GM19023 (cell line): Measurements from ENCODE around the gene OR52K2.
"Not testable (repeated sequence)": the region's sequence is repeated elsewhere in the genome, so short reads cannot be mapped to it uniquely, and the experiment has no call there.

Experiments
- ATAC-seq: cut with Tn5 transposase; IDR thresholded peaks from one replicate; pipeline ENCODE4 v1.9.1; 2021; ENCODE audit warnings: mild to moderate bottlenecking, moderate library complexity; ENCODE audit not compliant: unreplicated experiment

OR52K2 gene

DNA sequence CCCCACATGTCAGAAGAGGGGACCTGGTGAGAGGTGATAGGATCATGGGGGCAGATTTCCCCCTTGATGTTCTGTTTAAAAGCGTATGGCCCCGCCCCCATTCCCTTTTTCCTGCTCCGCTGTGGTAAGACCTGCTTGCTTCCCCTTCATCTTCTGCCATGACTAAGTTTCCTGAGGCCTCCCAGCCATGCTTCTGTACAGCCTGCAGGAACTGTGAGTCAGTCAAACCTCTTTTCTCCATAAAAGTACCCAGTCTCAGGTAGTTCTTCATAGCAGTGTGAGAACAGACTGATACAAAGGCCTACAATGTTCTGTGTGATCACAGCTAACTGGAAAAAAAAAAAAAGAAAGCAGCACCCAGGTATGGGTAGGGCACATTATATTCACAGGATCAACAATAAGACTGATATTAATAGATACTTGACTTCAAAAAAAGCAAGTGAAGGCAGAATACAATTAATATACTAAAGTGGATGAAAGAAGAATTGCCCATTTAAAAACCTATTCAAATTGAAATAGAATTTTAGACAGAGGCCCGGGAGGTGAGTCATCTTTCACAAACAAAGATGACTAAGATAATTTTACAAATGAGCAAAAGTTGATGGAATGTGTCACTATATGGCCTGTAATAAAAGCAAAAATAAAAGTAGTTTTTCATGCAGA lies 31.6 kb downstream of the OR52K2 start:
- no peak for ATAC-seq

DNA sequence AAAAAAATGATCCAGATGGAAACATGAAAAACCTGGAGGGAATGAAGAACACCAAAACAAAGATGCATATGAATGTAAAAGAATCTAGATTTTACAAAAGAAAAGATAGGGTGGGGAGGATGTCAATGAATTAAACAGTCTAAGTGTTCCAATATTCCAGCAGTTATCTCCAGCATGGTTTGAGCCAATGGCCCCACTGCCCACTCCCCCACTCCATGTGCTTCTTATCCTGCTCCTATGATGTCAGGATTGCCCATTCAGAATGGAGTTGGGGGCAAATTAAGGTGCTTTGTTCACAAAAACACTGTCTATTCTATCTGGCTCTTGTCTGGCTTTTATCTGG lies 32.1 kb downstream of the OR52K2 start:
- ATAC-seq = no peak

DNA sequence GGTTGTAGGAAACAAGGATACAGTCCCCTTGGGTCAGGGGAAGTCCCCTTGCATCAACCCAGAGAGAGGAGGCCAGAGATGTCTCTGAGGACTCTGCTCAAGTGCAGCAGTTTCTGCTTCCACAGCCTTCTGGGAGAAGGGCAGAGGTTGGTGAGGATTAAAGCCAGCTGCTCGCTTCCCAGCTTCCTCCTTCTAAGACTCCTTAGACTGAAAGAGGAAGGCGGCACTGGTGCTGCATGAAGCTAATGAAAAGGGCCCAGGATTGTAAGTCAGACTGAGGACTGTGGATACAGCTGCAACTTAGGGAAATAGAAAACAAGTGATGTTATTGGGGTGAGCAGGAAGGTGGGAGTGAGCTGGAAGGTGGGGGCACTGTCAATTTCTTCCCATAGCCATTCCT lies 33.4 kb downstream of the OR52K2 start, which contains the start of gene OR52K1:
OR52K1 (plus strand) TSS at position 202 of the 400 bp plus-strand sequence. CDS start 6,255 bp downstream, outside the sequence.
- ATAC-seq = no peak

DNA sequence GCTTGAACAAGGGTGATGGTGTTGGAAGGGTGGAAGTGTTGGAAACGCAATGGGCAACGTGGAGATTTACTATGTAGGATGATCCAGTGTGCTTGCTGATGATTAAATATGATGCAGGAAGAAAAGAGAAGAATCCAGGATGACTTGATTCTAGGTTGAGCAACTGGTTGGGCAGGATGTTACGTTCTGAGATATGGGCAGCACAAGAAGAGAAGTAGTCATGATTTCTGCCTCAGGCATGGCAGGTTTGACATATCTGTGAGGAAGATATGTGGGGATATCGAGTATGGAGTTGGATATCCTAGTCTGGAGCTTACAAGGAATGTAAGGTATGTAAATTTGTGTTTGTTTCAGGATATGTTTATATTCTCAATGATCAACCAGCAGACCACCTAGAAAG lies 35.2 kb downstream of the OR52K2 start:
- no peak for ATAC-seq

DNA sequence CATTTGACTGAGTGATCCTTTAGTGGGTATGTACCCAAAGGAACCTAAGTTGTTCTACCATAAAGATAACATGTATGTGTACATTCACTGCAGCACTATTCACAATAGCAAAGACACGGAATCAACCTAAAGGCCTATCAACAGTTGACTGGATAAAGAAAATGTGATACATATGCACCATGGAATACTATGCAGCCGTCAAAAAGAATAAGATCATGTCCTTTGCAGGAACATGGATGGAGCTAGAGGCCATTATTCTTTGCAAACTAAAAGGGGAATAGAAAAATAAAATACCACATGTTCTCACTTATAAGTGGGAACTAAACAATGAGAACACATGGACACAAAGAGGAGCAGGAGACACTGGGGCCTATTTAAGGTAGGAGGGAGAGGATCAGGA lies 42.3 kb downstream of the OR52K2 start:
- not testable (repeated sequence) for ATAC-seq

DNA sequence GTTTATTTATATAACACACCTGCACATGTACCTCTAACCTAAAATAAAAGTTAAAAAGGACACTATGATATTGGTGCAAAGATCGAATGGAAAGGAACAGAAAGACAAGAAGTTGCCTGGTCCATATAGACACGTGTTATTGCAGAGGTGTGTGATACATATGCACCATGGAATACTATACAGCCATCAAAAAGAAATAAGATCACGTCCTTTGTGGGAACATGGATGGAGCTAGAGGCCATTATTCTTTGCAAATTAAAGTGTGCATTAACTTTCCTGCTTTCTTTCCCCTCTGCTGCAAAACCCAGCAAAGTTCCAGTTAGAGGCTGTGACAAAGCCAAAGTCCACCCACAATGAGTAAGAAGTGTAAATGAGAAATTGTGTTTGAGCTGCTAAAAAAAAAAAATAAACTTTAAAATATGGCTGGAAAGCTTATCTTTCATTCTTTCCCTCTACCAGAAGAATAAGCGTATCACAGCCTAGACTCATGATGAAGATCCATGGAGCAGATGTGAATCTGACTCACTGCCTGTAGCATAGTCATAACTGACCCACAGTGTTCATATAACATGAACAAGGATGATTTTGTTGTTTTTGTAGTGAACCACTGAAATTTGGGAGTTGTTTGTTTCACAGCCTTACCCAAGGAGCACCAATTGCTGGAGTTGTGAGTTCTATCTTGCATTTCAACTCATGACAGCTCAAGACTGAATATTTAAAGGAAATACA lies 42.9 kb downstream of the OR52K2 start:
- no peak for ATAC-seq

DNA sequence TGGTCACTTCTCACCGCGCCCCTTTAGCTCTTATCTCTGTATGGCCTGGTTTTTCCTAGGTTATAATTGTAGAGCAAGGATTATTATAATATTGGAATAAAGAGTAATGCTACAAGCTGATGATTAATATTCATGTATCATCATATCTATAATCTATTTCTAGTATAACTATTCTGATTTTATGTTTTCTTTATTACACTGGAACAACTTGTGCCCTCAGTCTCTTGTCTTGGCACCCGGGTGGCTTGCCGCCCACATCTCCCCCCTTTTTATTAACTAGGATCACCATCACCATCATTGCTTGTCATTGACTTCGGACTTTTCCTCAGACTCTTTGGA lies 44.4 kb downstream of the OR52K2 start:
- ATAC-seq = no peak

DNA sequence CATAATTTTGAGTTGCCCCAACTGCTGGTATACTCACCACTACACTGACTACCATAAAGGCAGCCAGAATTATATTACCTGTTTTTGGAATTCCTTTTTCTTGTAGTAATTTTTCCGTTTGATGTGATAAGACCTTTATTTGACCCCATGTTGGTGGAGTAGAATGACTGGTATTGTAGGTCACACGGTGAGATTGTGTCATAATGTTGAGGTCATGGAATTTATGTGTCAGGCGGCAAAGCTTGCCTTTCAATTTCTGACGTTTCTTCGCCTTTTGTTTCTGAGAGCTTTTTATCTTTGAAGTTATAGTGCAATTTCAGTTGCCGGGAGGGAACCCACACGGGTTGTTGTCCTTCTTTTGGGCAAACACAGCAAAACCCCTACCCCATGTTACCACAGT lies 46.4 kb downstream of the OR52K2 start:
- ATAC-seq = no peak

DNA sequence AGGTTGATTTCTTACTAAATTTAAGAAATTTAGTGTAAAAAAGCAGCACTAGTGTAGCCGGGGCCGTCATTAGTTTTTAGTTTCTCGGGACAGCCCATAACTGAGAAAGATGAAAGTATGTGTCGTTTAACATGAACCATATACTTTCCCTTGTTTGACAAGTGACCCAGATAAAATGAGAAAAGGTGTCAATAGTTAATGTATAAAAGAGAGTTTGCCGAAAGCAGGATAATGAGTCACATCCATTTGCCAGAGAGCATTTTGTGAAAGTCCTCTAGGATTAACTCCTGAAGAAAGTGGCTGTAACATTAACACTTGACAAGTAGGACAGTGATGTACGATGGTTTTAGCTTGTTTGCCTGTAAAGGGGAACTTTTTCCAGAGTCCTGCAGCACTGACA lies 46.9 kb downstream of the OR52K2 start:
- no peak for ATAC-seq

DNA sequence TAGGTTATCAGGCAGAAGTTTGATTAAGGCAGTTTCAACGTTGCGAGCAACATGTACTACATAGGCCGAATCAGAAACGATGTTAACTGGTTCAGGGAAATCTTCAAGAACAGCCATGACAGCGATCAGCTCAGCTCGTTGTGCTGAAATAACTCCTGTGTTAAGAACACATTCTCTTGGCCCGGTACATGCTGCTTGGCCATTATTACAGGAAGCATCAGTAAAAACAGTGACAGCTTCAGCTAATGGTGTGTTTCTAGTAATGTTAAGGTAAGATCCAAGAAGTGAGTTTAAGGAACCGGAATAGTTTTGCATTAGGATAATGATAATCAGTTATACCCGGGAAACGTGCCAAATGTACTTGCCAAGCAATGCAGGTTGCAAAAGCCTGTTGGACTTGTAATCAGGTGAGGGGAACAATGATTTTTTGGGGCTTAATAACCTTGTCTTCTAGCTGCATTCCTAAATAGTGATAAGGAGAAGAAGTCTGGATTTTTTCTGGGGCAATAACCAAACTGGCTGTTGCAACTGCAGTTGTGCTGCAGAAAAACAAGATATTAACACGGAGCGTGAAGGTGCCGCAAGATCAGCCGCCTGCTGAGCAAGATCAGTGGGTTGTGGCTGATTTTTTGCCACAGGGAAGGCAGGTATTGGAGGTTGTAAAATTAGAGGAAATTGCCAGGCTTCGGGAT lies 47.6 kb downstream of the OR52K2 start:
- ATAC-seq = no peak
